Activated T-cell treated with anti-CD3 and anti-CD28 coated beads, Interleukin-2, amount 50 U/mL, for 48 hours (primary cell): Measurements from ENCODE around the gene SCMH1.

ENCODE experiments used
- DNase-seq, 2 experiments: peaks; one replicate each; pipeline ENCODE4 v3.0.0-alpha.2; 2020

Gene SCMH1

GRCh38 chr1:41021526-41022308 is 220.4 kb downstream of the SCMH1 start, which contains the start of gene SLFNL1:
Gene SLFNL1, minus strand, starts transcription at chr1:41021725. Its CDS starts 1,065 bp downstream, at chr1:41020660.
- DNase-seq, result no peak

DNA sequence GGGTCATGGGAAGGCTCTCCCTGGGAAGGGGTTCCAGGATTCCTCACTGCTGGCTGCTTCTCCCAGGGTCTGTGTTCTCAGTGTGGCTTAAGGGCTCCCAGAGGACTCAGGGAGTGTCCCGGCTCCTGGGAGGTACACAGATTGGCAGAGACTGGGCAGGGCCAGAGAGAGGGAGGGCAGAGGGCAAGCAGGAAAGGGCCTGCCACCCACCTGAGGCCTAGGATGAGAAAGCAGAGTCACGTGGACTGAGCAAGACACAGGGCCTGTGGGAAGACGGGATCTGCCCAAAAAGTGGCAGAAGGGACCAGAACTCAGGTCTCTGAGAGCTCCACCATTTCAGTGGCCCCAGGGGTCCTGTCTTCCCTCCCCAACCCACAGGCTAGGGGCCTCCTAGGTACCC is 221.5 kb downstream of the SCMH1 start:
- DNase-seq, result no peak

- DNase-seq, result no peak
Observed at GRCh38 chr1:41020109-41020576, 222.0 kb downstream of the SCMH1 start.

DNA sequence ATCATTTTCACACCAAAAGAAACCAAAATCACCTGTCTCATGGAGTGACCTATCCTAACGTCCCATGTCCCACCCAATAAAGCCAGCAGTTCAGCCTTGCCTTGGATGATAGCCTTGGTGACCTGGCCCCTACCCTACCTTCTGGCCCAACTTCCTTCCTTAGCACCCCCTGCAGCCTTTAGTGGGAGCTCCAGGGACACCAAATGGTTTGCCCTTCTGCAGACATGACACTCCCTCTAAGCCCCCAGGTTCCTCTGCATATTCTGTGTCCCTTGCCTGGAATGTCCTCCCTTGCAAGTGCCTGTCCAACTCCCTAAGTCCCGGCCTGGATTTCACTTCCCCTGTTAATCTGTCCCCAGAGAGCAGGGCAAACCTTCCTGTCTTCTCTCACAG is 222.8 kb downstream of the SCMH1 start:
- DNase-seq, result no peak

DNA sequence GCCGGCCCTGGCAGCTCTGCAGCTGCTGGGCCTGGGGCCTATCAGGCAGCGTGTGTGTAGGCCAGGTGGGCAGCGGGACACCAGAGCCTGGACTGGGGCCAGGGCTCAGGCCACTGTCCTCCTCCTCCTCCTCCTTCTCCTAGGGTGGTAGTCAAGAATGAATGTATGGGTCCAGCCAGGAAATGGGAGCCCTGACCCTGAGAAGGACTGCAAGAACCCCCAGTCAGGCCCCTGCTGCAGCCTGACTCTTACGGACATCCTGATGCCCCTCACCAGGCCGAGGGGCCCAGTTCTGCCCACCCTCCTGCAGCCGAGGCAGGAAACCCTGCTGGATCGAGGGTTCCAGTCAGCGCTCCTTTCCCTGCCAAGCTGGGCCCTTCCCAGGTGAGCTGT is 224.1 kb downstream of the SCMH1 start:
- no peak for DNase-seq

GRCh38 chr1:41017141-41018017 is 224.7 kb downstream of the SCMH1 start:
- DNase-seq, result no peak

- no peak for DNase-seq
Observed at GRCh38 chr1:41015897-41016470, 226.1 kb downstream of the SCMH1 start.

DNA sequence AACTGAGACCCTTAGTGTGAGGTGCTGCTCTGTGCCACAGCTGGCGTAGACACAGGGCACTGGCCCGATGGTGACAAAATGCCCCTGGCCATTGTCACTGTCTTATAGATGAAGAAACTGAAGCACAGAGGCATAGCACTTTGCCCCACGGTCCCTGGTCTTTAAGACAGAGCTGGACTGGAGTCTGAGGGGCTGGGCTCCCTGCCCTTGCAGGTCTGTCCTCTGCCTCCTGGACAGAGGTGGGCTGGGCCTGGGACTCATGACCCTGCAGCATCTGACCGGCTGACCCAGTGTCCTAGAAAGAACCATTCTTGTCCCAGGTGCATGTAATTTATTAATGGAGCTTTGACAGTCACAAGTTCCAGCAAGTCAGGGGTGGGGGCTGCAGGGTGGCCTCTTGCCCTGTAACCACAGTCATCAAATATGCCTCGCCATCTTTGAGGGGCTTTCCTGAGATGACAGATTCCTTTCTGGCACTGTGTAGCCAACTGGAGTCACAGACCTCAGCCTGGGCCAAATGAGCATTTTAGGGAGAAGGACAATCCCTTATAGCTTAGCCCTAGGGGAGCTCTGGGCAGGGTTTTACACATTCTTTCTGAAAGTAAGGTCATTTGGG is 226.7 kb downstream of the SCMH1 start:
- no peak for DNase-seq

DNA sequence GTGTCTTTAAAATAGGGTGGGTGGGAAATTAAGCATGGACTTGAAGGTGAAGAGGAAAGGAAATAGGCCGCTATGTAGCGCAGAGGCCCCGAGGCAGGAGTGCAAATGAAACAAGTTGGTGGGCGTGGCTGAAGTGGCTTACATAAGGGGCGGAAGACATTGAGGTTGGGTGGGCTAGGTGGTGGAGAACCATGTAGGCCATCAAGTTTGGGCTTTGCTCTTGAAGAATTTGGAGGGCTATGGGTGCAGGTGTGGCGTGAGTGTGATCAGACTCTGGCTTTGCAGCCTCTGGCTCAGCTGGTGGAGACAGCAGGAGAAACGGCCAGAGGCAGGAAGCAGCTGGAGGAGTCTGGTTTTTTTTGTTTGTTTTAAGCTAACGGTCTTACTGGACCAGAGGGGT is 227.2 kb downstream of the SCMH1 start:
- DNase-seq, result no peak

- DNase-seq, result no peak
Observed at GRCh38 chr1:41013796-41014195, 228.3 kb downstream of the SCMH1 start.

GRCh38 chr1:41013024-41013423 is 229.1 kb downstream of the SCMH1 start:
- no peak for DNase-seq

DNA sequence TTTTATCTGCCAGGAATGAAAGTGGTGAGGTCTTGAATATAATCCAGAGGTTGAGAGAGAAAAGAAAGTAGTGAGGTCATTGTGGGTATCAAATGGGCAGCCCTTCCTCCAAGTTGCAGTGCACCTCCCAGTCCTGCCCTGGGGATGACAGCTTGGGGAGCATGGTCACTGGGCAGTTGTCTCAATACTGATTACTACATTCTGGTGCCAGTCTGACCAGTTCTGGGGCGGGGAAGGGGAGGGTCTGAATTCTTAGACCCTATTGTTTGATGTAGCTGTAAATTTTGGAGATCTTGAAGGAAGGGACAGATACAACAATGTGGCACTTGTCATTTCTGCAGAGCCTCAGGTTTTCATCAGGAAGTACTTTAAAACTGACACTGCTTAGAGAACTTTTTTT is 231.8 kb downstream of the SCMH1 start:
- DNase-seq, result no peak

DNA sequence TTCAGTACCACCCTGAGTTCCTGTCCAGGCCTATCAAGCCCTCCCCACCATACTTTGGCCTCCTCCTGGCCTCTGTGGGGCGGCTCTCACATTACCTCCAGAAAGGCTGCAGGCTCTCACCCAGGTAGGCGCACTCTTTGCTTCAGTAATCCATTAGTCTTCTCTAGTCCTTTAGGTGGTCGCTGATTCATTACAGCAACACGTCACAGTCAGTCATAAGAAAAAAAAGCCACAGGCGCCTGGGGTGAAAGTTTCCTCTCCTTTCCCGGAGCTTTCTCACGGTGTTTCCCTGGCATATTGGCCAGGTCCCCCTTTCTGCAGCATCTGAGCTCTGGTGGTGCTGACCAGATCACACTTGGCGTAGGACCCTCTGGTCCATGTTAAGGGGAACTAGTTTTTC is 232.6 kb downstream of the SCMH1 start:
- DNase-seq, result no peak

DNA sequence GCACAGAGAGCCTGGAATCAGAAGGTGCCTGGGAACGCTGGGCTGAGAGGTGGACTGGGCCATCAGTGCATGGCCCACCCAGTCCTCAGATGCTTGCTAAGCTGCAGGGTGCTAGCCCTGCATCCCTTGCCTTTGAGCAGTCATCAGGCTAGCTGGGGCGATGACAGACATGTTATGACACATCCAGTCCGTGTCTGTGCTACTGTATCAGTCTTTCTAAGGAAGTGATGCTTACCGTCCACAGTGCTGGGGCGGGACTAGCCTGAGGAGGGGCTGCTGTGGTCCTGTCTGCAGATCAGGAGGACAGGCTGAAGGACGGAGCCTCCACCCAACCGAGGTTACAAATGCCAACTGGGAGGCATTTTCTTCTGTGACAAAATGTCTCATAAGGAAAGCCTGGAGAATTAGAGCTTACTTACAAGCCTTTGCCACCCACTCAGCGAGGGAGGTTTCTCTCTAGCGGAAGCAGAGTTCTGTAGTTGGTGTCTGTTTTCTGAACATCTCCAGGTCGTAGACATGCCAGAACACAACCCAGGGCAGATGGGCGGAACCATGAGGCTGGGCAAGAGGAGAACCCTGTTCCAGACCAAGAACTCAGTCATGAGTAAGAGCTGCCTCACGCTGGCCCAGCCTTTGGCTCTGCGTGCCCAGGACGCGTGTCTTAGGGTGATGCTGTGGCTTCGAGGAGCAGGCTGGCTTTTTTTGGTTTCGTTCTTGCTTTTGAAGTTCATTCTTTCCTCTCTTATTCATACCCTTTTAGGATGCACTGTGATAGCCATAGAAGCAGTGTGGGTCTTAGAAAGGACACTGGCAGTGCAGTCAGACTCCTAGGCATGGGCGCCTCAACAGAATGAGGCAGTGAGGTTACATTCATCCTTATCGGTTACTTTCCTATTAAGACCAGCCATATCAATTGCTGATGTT is 234.9 kb downstream of the SCMH1 start:
- DNase-seq, result no peak

DNA sequence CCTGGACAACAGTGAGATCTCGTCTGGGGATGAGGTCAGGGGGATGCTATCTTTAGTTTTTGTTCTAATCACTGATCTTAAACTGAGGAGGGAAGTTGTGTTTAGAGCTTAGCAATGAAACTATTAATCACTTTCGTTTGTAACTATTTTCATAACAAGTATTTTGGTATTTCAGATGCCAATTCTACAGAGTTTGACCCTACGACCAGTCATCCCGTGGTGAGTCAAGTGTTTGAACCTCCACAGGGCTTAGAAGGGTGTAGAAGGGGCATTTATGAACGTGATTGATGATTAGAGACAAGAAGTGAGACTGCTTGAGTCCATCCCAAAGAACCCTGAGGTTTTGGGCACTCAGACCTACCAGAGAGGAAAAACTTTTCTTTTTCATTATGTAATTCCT is 236.2 kb downstream of the SCMH1 start:
- no peak for DNase-seq

GRCh38 chr1:41003640-41004220 is 238.4 kb downstream of the SCMH1 start:
- DNase-seq, result peak; percentile 87 to 89

GRCh38 chr1:41003127-41003639 is 238.9 kb downstream of the SCMH1 start:
- no peak for DNase-seq

DNA sequence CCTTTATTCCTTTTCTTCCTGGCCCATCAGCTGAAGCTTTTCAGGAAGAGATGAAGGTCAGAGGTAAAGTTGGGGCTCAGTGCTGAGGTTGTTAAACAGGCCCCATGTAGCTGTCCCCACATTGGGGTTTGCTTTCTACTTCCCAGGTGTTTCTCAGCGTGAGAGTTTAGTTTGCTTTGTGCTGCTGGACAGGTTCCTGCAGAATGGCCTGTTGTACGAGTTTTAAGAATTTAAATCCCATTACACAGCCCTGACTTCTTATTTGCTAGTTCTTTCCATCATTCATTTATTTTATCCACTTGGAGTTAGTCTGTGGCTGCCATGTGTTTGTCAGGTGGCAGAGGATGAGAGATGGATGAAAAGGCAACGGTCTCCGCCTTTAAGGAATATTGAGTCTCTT is 243.4 kb downstream of the SCMH1 start:
- no peak for DNase-seq

- DNase-seq, result no peak
Observed at GRCh38 chr1:40997096-40997495, 245.0 kb downstream of the SCMH1 start.

DNA sequence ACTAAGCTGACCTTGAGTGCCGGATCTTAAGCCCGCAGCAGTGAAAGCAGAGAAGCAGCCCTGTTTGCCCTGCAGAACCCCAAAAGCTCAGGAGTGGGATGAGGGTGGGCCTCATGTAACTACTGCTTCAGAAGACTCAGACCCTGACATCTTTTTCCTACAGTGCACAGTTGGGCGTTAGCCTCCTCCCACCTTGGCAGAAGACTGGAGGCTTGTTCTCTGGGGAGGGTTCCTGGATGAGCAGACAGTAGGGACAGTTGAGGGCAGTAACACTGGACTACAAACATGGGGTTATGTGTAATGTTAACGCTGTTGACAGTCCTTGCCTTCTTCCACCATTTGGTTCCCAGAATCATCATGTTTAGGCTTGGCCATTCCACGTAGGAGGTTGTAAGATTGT is 253.0 kb downstream of the SCMH1 start:
- DNase-seq, result no peak

DNA sequence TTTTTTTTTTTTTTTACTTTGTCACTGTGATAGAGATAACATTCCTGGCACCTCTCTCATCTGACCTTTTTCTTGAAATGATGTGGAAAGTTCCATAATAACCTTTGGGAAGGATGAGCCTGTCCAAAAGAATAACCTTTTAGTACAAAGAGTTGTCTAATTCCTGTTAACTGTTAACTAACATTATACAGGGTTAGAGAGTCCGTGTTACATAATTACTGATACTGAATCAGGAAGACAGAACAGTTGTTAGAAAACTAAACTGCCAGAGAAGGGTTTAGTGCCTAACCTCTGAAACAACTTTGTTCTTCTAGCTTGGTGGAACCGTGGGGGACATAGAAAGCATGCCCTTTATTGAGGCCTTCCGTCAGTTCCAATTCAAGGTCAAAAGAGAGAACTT is 253.8 kb downstream of the SCMH1 start:
- no peak for DNase-seq
